Parathyroid adenoma (tissue), 2 donors: ENCODE measurements around the gene AK2.

ENCODE experiments used
- H2AFZ ChIP-seq: fragments of 300-600 bp; sonication (generic); one replicate; pipeline ENCODE4 v1.7.0; 2017; ENCODE audit warnings: antibody characterized with exemption, mild to moderate bottlenecking
- H3K27ac ChIP-seq: fragments of 300-600 bp; sonication (generic); one replicate; pipeline ENCODE4 v1.7.0; 2017
- H3K27me3 ChIP-seq: fragments of 300-600 bp; sonication (generic); one replicate; pipeline ENCODE4 v1.7.0; 2017; ENCODE audit warnings: low read length; ENCODE audit not compliant: control insufficient read depth, insufficient read depth
- H3K36me3 ChIP-seq: fragments of 300-600 bp; sonication (generic); one replicate; pipeline ENCODE4 v1.7.0; 2017; ENCODE audit warnings: low read length; ENCODE audit not compliant: control insufficient read depth, insufficient read depth
- H3K4me1 ChIP-seq: fragments of 300-600 bp; sonication (generic); one replicate; pipeline ENCODE4 v1.7.0; 2017; ENCODE audit warnings: control low read depth
- H3K4me2 ChIP-seq: fragments of 300-600 bp; sonication (generic); one replicate; pipeline ENCODE4 v1.7.0; 2017; ENCODE audit warnings: low read length
- H3K4me3 ChIP-seq: fragments of 300-600 bp; sonication (generic); one replicate; pipeline ENCODE4 v1.7.0; 2017; ENCODE audit warnings: low read depth, low read length
- H3K79me2 ChIP-seq: fragments of 300-600 bp; sonication (generic); one replicate; pipeline ENCODE4 v1.7.0; 2017; ENCODE audit warnings: control low read depth
- H3K9ac ChIP-seq: fragments of 300-600 bp; sonication (generic); one replicate; pipeline ENCODE4 v1.7.0; 2017; ENCODE audit warnings: mild to moderate bottlenecking
- H3K9me3 ChIP-seq: fragments of 300-600 bp; sonication (generic); one replicate; pipeline ENCODE4 v1.7.0; 2017; ENCODE audit warnings: low read length; ENCODE audit not compliant: control insufficient read depth
- CTCF ChIP-seq: fragments of 300-600 bp; sonication (generic); IDR thresholded peaks from one replicate; pipeline ENCODE4 v1.7.0; 2017; ENCODE audit warnings: antibody characterized with exemption, mild to moderate bottlenecking
- donor health status: primary hyperparathyroidism.

The AK2 gene

GRCh38 chr1:32991386-32991785, 45.3 kb downstream of the AK2 start:
- Histone ChIP-seq H3K27me3 (no peaks in the 10 kb centered on the region), H3K9me3 (no peaks in the 10 kb centered on the region), H2AFZ (no peak overlapping the region), H3K36me3 (no peaks in the 10 kb centered on the region), H3K4me3 (no peak overlapping the region), H3K79me2 (no peaks in the 10 kb centered on the region), H3K27ac (no peak overlapping the region), H3K4me2 (peak overlapping the region; percentile 3), H3K4me1 (no peaks in the 10 kb centered on the region), H3K9ac (no peak overlapping the region)
- TF ChIP-seq CTCF, result no peak

GRCh38 chr1:32990887-32991286, 45.8 kb downstream of the AK2 start:
- no peak overlapping the region for H3K4me3 ChIP-seq
- no peak overlapping the region for H3K27ac ChIP-seq
- no peaks in the 10 kb centered on the region for H3K36me3 ChIP-seq
- H3K27me3 ChIP-seq, result no peaks in the 10 kb centered on the region
- H3K79me2 ChIP-seq, result no peaks in the 10 kb centered on the region
- H3K9ac ChIP-seq, result no peak overlapping the region
- TF ChIP-seq CTCF, result no peak
- H3K9me3 ChIP-seq, result no peaks in the 10 kb centered on the region
- H3K4me1 ChIP-seq, result no peaks in the 10 kb centered on the region
- H2AFZ ChIP-seq, result no peak overlapping the region
- no peak overlapping the region for H3K4me2 ChIP-seq

- no peaks in the 10 kb centered on the region for H3K27me3 ChIP-seq
- H3K27ac ChIP-seq, result peak overlapping the region; percentile 40
- H3K36me3 ChIP-seq, result no peaks in the 10 kb centered on the region
- TF ChIP-seq CTCF, result no peak
- H2AFZ ChIP-seq, result no peak overlapping the region
- no peak overlapping the region for H3K4me3 ChIP-seq
- no peak overlapping the region for H3K9ac ChIP-seq
- no peaks in the 10 kb centered on the region for H3K4me1 ChIP-seq
- no peaks in the 10 kb centered on the region for H3K79me2 ChIP-seq
- no peaks in the 10 kb centered on the region for H3K9me3 ChIP-seq
- no peak overlapping the region for H3K4me2 ChIP-seq
Observed at GRCh38 chr1:32989160-32990050, 47.3 kb downstream of the AK2 start.

- Histone ChIP-seq H3K36me3 (no peaks in the 10 kb centered on the region), H3K9ac (no peak overlapping the region), H3K9me3 (no peaks in the 10 kb centered on the region), H3K4me1 (no peaks in the 10 kb centered on the region), H2AFZ (no peak overlapping the region), H3K4me2 (no peak overlapping the region), H3K79me2 (no peaks in the 10 kb centered on the region), H3K27ac (peak overlapping the region; percentile 40), H3K4me3 (no peak overlapping the region), H3K27me3 (no peaks in the 10 kb centered on the region)
- TF ChIP-seq CTCF, result no peak
Observed at GRCh38 chr1:32988665-32989064, 48.0 kb downstream of the AK2 start.

- no peaks in the 10 kb centered on the region for H3K36me3 ChIP-seq
- no peak for TF ChIP-seq CTCF
- no peaks in the 10 kb centered on the region for H3K27me3 ChIP-seq
- no peak overlapping the region for H3K4me3 ChIP-seq
- no peak overlapping the region for H3K4me2 ChIP-seq
- no peaks in the 10 kb centered on the region for H3K9me3 ChIP-seq
- no peak overlapping the region for H2AFZ ChIP-seq
- no peaks in the 10 kb centered on the region for H3K4me1 ChIP-seq
- no peak overlapping the region for H3K27ac ChIP-seq
- no peak overlapping the region for H3K9ac ChIP-seq
- no peaks in the 10 kb centered on the region for H3K79me2 ChIP-seq
Observed at GRCh38 chr1:32985226-32985625, 51.5 kb downstream of the AK2 start.
